ENCODE data around the gene GSTM3.

DNA sequence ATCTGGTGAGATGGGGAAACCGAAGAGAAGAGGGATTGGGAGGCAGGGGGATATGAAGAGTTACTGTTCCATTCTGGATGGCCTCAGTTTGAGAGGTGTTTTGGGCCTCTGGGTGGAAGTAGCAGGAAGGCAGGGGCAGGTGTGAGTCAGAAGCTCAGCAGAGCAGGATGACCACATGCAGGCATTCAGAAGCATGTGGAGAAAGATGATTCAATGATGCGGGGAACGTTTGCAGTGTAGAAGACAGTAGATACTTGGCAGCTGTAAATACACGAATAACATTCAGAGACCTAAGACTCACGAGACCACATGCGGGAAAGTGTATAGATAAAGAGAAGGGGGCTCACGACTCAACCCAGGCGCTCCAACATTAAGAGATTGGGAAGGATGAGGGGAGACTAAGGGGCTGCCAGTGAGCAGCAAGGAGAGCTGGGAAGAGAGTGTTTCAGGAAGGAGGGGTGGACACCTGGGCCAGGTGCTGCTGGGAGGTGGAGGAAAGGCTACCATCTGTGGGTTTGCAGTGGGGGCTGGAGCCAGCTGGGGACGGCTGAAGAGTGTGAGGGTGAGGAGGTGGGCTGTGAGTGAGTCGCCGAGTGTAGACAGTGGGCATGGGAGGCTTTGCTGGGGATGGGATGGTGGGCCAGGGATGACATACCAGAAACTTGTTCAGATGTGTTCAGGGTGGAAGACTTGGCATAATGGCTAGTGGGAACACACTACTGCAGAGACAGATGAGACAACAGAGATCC lies 28.7 kb upstream of the GSTM3 start:
- TF ChIP-seq, protein P1, sequence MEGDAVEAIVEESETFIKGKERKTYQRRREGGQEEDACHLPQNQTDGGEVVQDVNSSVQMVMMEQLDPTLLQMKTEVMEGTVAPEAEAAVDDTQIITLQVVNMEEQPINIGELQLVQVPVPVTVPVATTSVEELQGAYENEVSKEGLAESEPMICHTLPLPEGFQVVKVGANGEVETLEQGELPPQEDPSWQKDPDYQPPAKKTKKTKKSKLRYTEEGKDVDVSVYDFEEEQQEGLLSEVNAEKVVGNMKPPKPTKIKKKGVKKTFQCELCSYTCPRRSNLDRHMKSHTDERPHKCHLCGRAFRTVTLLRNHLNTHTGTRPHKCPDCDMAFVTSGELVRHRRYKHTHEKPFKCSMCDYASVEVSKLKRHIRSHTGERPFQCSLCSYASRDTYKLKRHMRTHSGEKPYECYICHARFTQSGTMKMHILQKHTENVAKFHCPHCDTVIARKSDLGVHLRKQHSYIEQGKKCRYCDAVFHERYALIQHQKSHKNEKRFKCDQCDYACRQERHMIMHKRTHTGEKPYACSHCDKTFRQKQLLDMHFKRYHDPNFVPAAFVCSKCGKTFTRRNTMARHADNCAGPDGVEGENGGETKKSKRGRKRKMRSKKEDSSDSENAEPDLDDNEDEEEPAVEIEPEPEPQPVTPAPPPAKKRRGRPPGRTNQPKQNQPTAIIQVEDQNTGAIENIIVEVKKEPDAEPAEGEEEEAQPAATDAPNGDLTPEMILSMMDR (IDR thresholded peaks at IDR 0.05) = no peak
- TF ChIP-seq POLR2A (IDR thresholded peaks at IDR 0.05) = no peak
